GM18519 (cell line): ENCODE measurements around the gene STK17B.
A peak's percentile ranks its signal among the peaks of the same experiment; 100 is the strongest.

ENCODE experiments used
- ATAC-seq: cut with Tn5 transposase; IDR thresholded peaks from one replicate; pipeline ENCODE4 v1.9.1; 2021; ENCODE audit warnings: mild to moderate bottlenecking, moderate library complexity; ENCODE audit not compliant: unreplicated experiment, low FRiP score

The STK17B gene

DNA sequence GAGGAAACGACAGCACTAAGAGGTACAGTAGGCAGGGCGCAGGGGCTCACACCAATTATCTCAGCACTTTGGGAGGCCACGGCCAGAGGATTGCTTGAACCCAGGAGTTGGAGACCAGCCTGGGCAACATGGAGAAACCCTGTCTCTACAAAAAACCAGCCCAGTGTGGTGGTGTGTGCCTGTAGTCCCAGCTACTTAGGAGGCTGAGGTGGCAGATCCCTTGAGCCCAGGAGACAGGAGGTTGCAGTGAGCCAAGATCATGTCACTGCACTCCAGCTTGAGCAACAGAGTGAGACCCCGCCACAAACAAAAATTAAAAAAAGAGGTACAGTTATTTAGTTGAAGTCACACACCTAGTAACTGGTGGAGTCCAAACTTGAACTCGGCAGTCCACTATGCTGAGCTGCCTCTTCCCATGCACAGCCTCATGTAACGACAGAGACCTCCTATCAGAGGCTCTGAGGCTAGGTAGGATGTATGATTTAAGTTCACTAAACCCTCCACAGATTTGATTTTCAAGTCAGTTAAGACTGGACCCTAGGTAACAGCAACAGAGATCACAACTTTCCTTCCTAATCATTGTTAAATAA, 8.7 kb downstream of the STK17B start:
- ATAC-seq, result no peak

- no peak for ATAC-seq
Measured at GRCh38 chr2:196160946-196161345, 10.4 kb downstream of the STK17B start.

- ATAC-seq, result peak; percentile 60
Measured at GRCh38 chr2:196160101-196160500, 11.3 kb downstream of the STK17B start.

DNA sequence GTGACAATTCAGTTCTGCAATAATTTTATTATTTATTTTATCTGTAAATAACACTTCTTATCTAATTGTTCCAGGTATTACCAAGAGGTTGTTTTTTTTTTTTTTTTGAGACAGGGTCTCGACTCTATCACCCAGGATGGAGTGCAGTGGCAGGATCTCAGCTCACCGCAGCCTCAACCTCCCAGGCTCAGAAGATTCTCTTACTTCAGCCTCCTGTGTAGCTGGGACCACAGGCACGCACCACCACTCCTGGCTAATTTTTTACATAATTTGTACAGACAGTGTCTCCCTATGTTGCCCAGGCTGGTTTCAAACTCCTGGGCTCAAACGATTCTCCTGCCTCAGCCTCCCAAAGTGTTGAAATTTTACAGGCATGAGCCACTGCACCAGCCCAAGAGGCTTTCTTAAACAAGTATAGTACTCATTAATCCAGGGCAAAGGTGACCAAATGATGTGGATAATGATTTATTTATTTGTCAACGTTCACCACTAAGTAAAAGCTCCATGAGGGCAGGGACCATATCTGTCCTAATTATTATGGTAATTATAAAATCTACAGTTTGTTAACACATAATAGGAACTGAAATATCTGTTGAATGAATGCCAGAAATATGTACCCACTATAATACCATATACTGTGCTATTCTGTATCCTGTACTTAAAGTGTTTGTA, 12.0 kb downstream of the STK17B start:
- no peak for ATAC-seq

DNA sequence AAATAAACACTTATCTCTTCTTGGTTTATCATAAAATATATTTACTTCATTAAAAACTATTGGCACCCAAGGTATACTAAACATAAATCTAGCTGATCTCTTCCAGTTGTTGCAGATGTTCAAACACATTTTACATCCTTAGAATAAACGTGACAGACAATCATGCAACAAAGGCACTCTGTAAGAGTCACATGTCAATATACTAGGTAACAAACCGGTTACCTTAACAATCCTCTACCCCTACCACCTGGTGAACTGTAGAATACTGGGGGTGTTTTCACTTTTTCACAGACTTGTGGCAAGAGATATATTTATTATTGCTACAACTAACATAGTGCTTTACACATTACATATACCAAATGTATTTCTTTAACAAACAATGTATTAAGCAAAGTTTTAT, 15.8 kb downstream of the STK17B start:
- no peak for ATAC-seq

DNA sequence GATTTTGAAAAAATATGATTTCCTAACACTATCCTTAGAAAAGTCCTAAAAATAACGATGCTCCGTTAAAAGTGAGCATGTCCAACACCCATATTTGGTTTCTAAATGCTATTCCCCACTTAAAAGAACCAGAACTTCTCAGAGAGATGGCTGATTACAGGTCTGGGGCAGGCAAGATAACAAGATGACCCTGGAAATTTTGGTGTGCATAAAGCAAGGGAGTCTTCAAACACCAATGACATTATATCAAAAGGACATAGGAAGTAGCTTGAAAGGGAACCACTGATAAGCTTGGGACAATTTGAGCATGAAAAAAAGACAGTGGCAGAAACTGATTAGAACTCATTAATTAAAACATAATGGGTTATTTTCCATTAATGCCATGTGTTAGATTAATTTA, 17.9 kb downstream of the STK17B start:
- no peak for ATAC-seq

GRCh38 chr2:196149948-196150347, 21.4 kb downstream of the STK17B start:
- peak; percentile 41 for ATAC-seq

DNA sequence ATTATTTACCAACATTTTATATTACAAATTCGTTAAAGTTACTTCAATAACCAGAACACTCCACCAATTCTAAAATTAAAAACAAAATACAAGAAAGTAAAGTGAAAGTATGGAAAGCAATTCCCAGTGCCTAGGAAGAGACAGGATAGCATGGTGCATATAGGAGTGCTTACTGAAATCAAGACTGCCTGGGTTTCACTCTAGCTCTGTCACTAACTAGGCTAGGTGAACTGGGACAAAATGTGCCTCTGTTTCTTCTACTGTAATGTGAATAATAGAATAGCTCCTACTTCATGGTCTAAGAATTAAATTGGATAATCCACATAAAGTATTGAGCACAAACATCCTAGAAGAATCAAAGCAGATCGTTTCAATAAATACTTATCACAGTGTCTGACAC, 22.6 kb downstream of the STK17B start:
- ATAC-seq, result no peak

GRCh38 chr2:196145256-196145655, 26.1 kb downstream of the STK17B start:
- ATAC-seq, result no peak

DNA sequence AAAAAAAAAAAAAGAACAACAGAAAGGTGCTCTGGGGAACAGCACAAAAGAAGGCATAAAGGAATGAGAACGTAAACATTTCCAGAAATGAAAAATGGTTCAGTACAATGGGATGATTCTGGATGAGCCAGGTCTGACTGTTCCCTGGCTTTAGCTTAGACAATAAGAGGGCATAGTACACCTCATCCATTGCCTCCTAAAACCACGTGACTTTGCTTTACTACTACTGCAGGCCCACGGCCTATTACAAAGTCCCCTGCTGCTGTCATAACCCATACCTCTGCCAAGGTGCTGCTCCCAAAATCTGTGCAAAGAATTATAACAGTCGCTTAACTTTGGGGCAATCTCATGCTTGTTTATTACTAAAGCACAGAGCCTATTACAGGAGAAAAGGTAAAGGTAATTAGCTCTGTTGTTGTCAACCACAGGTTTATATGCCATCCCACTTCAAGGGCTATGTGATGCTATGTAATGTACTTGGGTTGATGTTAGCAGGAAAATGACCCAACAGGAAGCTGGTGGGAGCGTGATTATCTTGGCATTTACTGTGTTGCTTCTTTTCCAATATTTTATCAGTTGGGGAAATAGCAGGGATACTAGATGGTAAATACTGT, 26.8 kb downstream of the STK17B start:
- ATAC-seq, result no peak

GRCh38 chr2:196143730-196144131, 27.6 kb downstream of the STK17B start:
- no peak for ATAC-seq

DNA sequence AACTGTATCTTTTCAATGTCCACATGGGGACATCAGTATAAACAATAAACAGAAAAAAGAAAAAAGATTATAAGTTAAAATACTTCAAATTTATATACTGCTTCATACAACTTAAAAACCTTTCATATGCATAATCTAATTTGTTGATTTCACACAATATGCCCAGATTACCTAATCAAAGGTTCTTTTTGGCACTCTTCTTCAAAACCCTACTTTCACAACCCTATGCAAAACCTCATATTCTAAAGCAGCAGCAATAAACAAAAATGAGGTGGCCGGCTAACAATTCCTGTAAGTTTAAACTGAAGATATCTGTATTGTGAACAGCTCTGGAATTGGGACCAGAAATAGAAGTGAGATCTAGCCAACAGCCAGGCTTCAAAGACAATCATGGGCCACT, 28.6 kb downstream of the STK17B start:
- no peak for ATAC-seq

DNA sequence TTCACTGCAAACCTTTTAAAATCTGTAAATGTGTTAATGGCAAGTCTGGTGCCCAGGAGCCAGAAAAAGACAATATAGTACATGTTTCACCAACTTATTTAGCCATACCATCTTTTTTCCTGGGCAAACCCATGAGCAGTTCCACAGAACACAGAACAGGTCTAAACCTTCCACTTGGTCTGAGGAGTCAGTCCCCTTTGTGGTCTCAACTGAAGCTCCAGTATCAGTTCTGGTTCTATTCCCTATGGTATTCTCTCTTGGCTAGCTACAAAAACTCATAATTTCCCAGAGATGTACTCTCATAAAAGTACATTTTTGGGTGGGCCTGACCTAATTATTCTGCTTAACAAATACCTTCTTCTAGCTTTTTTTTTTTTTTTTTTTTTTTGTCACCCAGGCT, 31.2 kb downstream of the STK17B start:
- ATAC-seq, result no peak

DNA sequence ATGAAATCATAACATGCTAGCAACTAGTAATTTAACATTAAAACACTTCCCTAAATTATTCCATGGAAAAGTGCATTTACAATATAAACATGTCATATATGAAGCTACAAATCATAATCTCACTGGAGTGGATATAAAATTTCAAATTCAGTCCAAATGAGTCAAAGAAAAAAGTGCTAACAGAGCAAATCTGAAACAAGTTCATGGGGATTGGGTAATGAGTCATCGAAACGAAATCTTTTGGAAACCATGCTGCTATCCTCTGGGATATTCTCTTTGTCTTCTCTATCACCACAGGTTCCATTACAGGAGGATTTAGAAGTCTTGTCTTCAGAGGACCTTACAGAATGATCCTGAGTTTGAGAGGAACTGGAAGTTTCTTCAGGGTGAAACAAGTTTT, 34.1 kb downstream of the STK17B start:
- no peak for ATAC-seq

GRCh38 chr2:196136151-196136550, 35.2 kb downstream of the STK17B start:
- no peak for ATAC-seq

DNA sequence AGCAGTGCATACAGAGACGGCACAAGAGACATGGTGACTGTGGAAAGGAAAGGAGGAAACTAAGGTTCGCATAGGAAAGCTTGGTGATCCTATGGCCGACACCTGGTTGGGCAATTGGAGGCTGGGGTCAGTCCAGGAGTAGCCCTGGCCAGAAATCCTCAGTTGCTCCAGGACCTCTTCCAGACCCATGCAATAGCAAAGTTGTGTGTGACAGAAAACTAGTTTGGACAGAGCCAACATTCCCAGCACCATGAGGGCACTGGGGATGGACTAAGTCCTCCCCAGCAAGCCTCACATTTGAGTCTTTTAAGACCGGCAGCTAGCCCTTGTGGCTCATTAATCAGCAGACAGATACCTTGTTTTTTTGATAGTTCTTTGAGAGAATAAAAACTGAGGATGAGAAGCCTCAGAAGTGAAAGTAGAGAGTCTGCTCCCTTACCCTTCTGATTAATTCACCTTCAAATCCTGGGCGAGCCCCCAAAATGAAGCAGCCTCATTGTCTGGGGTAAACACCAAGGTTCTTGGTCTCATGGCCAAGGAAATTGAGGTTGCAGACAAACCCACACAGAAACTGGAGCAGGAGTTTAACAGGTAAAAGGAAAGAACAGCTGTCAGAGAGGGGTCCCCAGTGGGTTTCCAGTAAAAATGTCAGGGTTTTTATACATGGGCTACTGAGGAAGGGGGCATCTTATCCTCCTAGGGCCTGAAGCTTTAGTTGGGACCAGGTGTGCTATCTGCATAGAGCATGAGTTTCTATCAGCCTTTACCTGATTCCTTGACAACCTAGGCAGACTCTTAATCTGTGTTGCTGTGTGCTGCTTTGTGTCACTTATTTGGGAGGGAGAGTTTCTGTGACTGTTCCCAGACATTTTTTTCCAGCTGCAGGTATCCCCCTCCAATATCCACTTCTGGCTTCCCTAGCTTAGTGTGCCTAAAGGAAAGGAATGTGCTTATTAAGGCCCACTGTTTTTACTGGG, 39.1 kb downstream of the STK17B start:
- ATAC-seq, result no peak

- peak; percentile 37 for ATAC-seq
Measured at GRCh38 chr2:196131384-196131937, 39.9 kb downstream of the STK17B start.

DNA sequence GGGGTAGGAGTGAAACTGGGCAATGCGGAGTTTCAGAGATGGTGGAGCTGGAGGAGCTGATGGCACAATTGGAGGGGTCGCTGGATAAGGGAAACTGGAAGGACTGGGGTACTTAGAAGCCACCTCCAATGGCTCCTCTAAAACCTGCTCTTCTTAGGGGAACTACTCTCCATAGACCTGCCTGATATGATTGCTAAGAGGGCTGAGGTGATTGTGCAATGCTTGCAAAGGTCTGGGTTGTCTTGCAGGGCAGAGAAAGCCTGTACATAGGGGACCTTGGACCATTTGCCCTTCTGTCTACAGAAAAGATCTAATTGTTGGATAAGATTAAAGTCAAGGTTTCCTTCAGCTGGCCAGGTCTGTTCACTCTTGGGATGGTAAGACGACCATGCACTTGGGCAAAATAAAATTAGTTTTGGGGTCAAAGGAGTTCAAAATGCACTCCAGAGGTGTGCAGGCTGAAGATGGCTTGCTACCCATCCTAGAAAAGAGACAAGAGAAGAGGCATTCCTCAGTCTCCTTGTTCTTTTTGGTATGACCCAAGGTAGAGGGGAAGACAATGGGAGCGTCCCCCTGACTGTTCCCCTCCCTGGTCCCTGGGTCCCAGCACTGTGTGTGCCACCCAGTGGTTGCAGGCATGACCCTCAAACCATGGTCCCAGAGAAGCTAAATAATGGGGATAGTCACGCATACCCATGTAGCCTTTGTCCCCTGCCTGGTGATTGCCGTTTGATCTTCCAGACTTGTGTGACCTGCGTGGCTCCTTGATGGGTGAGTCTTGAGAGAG, 41.1 kb downstream of the STK17B start:
- no peak for ATAC-seq

DNA sequence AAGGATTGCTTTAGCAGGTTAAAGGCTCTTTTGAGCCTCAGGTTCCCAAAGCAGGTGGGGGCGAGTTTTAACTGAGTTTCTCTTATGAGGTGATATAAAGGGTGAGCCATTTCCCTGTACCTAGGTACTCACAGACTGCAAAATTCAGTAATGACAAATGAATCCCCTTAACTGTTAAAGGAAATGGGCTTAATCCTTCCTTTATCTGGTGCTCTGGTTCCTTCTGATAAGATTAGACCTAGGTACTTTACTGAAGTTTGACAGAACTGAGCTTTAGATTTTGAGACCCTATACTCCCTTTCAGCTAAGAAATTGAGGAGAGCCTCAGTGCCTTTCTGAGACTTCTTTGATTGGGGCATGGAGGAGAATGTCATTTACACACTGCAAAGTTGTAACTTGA, 42.6 kb downstream of the STK17B start:
- ATAC-seq, result no peak

DNA sequence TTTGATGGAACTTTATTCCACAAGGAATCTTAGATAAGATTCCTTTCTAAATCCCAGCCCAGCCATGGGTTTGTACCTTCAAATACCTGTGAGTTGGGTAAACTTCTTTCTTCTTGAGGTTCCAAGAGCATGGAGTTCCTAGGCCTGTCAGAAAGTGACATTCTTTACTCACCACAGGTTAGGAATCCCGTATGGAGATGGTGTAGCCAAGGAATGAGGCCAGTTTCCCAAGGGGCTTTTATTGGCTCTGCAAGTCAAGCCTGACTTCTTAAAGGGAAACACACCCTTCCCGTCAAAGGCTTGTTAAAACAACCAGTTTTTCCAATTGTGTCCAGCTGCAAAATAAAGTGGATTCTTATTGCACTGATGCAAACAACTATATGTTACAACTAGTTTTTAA, 45.8 kb downstream of the STK17B start:
- no peak for ATAC-seq
